Superior temporal gyrus (tissue), 1 donor: ENCODE results near the gene BCAR3.
A peak's percentile ranks its signal among the peaks of the same experiment; 100 is the strongest.
"Not testable (repeated sequence)": the region's sequence is repeated elsewhere in the genome, so short reads cannot be mapped to it uniquely, and the experiment has no call there.

ENCODE experiments used
- DNase-seq: peaks from one replicate; pipeline ENCODE4 v3.0.0-alpha.2; 2016; ENCODE audit errors: extremely low spot score

Gene BCAR3

GRCh38 chr1:93689521-93690223 is 8.0 kb upstream of the BCAR3 start:
- DNase-seq = no peak

- DNase-seq = no peak
These were observed 5.9 kb upstream of the BCAR3 start for GRCh38 chr1:93687542-93687941.

- DNase-seq = no peak
These were observed 5.0 kb upstream of the BCAR3 start for GRCh38 chr1:93686504-93687250.

GRCh38 chr1:93685918-93686317 is 4.3 kb upstream of the BCAR3 start:
- DNase-seq = no peak

GRCh38 chr1:93683234-93683633 is 1.6 kb upstream of the BCAR3 start:
- DNase-seq = no peak

GRCh38 chr1:93681989-93682412 is 364 bp upstream of the BCAR3 start:
- DNase-seq = no peak

- peak; percentile 59 for DNase-seq
These were observed 1.1 kb downstream of the BCAR3 start for GRCh38 chr1:93680420-93681100.

- DNase-seq = no peak
These were observed 1.6 kb downstream of the BCAR3 start for GRCh38 chr1:93680076-93680419.

GRCh38 chr1:93679546-93679945 is 2.1 kb downstream of the BCAR3 start:
- no peak for DNase-seq

GRCh38 chr1:93678946-93679480 is 2.6 kb downstream of the BCAR3 start:
- DNase-seq = no peak

GRCh38 chr1:93678491-93678890 is 3.1 kb downstream of the BCAR3 start:
- no peak for DNase-seq

GRCh38 chr1:93677729-93678128 is 3.9 kb downstream of the BCAR3 start:
- no peak for DNase-seq

GRCh38 chr1:93676427-93676826 is 5.2 kb downstream of the BCAR3 start:
- no peak for DNase-seq

- DNase-seq = no peak
These were observed 5.7 kb downstream of the BCAR3 start for GRCh38 chr1:93675931-93676330.

GRCh38 chr1:93675271-93675670 is 6.4 kb downstream of the BCAR3 start:
- no peak for DNase-seq

GRCh38 chr1:93674071-93674470 is 7.6 kb downstream of the BCAR3 start:
- DNase-seq = not testable (repeated sequence)

- no peak for DNase-seq
These were observed 8.3 kb downstream of the BCAR3 start for GRCh38 chr1:93673163-93673829.

- no peak for DNase-seq
These were observed 9.0 kb downstream of the BCAR3 start for GRCh38 chr1:93672477-93673162.

- DNase-seq = no peak
These were observed 9.6 kb downstream of the BCAR3 start for GRCh38 chr1:93672069-93672468.

GRCh38 chr1:93671099-93671621 is 10.5 kb downstream of the BCAR3 start:
- no peak for DNase-seq

- DNase-seq = no peak
These were observed 11.5 kb downstream of the BCAR3 start for GRCh38 chr1:93670141-93670540.
